Chondrocyte (in vitro differentiated cells): ENCODE data around the gene MPZL1. TPM values are rescaled to one million over a fixed set of nuclear protein-coding genes. Genes with fewer than 3 reads are reported as not detected.
A peak's percentile ranks its signal among the peaks of the same experiment; 100 is the strongest.

ENCODE experiments used
- DNase-seq: peaks from one replicate; pipeline ENCODE4 v3.0.0; 2021; ENCODE audit warnings: mixed read lengths, low spot score
- H3K27ac Mint-ChIP-seq: one replicate; pipeline ENCODE4 v1.8.0; 2021; ENCODE audit warnings: mild to moderate bottlenecking, moderate library complexity, mixed read lengths; ENCODE audit not compliant: unreplicated experiment
- H3K27me3 Mint-ChIP-seq: 2 replicates; pipeline ENCODE4 v1.8.0; 2021; ENCODE audit warnings: low read depth, mixed read lengths
- H3K36me3 Mint-ChIP-seq: 2 replicates; pipeline ENCODE4 v1.8.0; 2021; ENCODE audit warnings: low read depth, mixed read lengths
- H3K4me1 Mint-ChIP-seq: 2 replicates; pipeline ENCODE4 v1.8.0; 2021; ENCODE audit warnings: low read depth, mild to moderate bottlenecking, mixed read lengths
- H3K4me3 Mint-ChIP-seq: one replicate; pipeline ENCODE4 v1.8.0; 2021; ENCODE audit warnings: mild to moderate bottlenecking, moderate library complexity, mixed read lengths; ENCODE audit not compliant: unreplicated experiment
- H3K9me3 Mint-ChIP-seq: 2 replicates; pipeline ENCODE4 v1.8.0; 2021; ENCODE audit warnings: low read depth, mixed read lengths
- total RNA-seq: library from RNA; stranded (reverse); gene quantifications from 3 replicates; pipeline ENCODE4 v1.2.1, GENCODE V29; 2021
- TF ChIP-seq, protein P1 (sequence below): fragments of 200-600 bp; sonication (generic); IDR thresholded peaks from 2 replicates; pipeline ENCODE4 v1.5.0; 2021; ENCODE audit warnings: antibody characterized with exemption, mild to moderate bottlenecking, moderate library complexity

MPZL1 gene
- total RNA-seq, 1 donor from 2014 or later: 198 TPM

DNA sequence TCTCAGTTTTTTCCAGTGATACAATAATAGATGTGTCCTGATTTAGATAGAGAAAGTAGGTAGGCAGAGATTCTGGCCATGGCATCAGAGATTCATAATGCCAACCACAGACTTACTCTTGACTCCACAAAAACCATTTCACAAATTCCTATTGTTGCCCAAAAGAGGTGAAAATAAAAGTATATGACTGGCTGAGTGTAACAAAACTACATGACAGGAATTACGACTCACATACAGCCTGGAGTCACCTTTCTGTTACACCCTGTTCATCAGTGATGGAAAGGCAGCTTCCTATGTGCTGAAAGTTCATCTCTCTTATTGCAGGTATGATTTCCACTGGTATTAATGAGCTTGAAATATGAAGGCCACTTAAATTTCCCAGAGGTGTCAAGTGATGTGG is 72.3 kb downstream of the MPZL1 start:
- peak overlapping the region; percentile 38 for H3K27ac Mint-ChIP-seq
- peaks cover 19% of the 10 kb centered on the region for H3K36me3 Mint-ChIP-seq
- no peak overlapping the region for H3K4me3 Mint-ChIP-seq
- no peak for DNase-seq
- no peaks in the 10 kb centered on the region for H3K9me3 Mint-ChIP-seq
- H3K27me3 Mint-ChIP-seq: no peaks in the 10 kb centered on the region
- TF ChIP-seq, protein P1, sequence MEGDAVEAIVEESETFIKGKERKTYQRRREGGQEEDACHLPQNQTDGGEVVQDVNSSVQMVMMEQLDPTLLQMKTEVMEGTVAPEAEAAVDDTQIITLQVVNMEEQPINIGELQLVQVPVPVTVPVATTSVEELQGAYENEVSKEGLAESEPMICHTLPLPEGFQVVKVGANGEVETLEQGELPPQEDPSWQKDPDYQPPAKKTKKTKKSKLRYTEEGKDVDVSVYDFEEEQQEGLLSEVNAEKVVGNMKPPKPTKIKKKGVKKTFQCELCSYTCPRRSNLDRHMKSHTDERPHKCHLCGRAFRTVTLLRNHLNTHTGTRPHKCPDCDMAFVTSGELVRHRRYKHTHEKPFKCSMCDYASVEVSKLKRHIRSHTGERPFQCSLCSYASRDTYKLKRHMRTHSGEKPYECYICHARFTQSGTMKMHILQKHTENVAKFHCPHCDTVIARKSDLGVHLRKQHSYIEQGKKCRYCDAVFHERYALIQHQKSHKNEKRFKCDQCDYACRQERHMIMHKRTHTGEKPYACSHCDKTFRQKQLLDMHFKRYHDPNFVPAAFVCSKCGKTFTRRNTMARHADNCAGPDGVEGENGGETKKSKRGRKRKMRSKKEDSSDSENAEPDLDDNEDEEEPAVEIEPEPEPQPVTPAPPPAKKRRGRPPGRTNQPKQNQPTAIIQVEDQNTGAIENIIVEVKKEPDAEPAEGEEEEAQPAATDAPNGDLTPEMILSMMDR: no peak
- H3K4me1 Mint-ChIP-seq: peaks cover 66% of the 10 kb centered on the region

DNA sequence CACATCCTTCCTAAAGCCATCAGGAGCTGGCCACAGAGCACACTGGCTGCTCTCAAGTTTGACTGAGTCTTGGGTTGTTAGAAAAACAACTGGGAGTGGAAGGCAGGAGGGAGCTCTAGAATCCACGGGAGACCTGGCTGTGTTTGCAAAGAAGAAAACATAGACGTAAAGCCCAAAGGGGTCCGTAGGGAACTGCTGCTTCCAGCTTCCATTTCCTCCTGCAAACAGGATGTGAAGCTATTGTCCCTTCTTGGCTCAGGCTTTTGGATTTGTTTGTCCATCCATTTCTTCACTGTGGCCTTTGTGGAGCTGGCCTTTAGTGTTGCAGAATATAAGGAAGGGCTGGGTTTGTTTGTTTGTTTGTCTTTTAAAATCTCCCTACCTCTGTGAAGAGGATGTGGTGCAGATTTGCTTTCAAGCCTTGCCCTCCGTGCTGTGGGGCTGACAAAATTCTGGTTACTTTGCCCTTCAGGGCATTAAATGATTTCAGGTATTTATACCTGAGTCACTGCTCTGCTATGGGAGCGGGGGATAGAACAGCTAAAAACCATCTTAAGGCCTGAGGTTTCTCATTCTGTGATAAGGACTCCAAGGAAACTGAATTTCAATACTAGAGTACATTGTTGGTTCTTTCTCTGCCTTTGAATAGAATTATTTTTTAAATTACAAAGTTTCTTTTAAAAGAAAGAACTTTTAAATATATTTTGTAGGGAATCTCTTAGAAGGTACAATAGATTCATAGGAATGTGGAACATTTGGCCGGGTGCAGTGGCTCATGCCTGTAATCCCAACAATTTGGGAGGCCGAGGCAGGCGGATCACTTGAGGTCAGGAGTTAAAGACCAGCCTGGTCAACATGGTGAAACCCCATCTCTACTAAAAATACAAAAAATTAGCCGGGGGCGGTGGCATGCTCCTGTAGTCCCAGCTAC is 74.3 kb downstream of the MPZL1 start:
- TF ChIP-seq, protein P1: no peak
- H3K4me3 Mint-ChIP-seq: no peak overlapping the region
- no peaks in the 10 kb centered on the region for H3K27me3 Mint-ChIP-seq
- peak overlapping the region; percentile 93 for H3K27ac Mint-ChIP-seq
- H3K36me3 Mint-ChIP-seq: peaks cover 9% of the 10 kb centered on the region
- no peak for DNase-seq
- H3K9me3 Mint-ChIP-seq: no peaks in the 10 kb centered on the region
- peaks cover 48% of the 10 kb centered on the region for H3K4me1 Mint-ChIP-seq

DNA sequence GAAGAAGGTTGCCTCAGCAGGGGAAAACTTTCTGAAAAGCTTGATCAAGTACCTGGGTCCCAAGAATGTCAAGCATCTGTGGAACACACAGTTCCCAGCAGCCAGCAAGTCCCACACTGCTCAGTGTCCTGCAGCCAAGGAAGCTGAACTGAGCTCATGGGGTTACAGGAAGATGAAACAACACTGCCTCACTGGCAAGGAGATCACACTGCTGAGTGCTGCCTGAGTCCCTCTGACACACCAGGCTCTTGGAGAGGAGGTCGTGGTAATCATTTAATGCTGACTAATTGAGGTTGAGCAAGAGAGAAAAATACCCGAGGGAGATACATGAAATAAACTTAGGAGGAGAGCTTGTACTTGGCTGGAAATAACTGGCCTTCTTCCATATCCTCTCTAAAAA is 75.2 kb downstream of the MPZL1 start:
- no peaks in the 10 kb centered on the region for H3K27me3 Mint-ChIP-seq
- peak overlapping the region; percentile 93 for H3K27ac Mint-ChIP-seq
- peaks cover 39% of the 10 kb centered on the region for H3K4me1 Mint-ChIP-seq
- TF ChIP-seq, protein P1: peak; percentile 36
- H3K36me3 Mint-ChIP-seq: peaks cover 8% of the 10 kb centered on the region
- no peak for DNase-seq
- H3K9me3 Mint-ChIP-seq: no peaks in the 10 kb centered on the region
- H3K4me3 Mint-ChIP-seq: peak overlapping the region; percentile 24

DNA sequence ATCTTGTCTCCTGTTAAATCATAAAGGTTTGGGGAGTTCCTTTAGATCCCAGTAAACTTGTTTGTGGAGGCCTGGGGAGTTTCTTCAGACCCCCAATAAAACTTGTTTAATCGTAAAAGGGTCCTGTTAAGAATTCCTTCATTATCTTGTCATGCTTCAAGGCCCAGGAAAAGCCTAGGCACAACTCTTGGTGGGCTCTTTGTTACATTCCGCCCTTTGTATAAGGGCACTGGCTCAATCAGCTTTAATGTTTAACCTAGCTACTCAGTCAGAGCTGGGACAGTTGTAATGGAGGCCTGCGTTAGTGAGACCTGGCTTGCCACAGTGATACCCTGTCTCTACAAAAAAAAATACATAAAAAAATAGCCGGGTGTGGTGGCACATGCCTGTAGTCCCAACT is 77.2 kb downstream of the MPZL1 start:
- Mint-ChIP-seq H3K4me1 (peaks cover 36% of the 10 kb centered on the region), H3K36me3 (peaks cover 2% of the 10 kb centered on the region), H3K9me3 (no peaks in the 10 kb centered on the region), H3K4me3 (no peak overlapping the region), H3K27me3 (no peaks in the 10 kb centered on the region), H3K27ac (no peak overlapping the region)
- TF ChIP-seq, protein P1: no peak
- DNase-seq: no peak

DNA sequence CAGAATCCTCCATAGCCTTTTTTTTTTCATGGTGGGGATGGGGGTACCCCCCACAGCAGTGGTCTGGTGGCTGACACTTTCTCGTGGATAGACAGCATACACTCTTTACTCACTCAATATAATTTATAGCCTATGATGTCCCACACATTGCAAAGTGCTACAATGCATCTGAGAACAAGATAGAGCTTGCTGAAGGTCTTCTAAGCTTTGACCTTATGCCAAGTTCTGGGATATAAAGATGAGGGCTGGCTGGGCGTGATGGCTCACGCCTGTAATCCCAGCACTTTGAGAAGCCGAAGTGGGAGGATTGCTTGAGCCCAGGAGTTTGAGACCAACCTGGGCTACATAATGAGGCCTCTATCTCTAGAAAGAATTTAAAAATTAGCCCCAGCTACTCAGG is 78.0 kb downstream of the MPZL1 start:
- TF ChIP-seq, protein P1: no peak
- H3K9me3 Mint-ChIP-seq: no peaks in the 10 kb centered on the region
- DNase-seq: no peak
- H3K4me3 Mint-ChIP-seq: no peak overlapping the region
- H3K27me3 Mint-ChIP-seq: no peaks in the 10 kb centered on the region
- H3K27ac Mint-ChIP-seq: no peak overlapping the region
- peaks cover 2% of the 10 kb centered on the region for H3K36me3 Mint-ChIP-seq
- peaks cover 38% of the 10 kb centered on the region for H3K4me1 Mint-ChIP-seq
